GM18870 (cell line): ENCODE data around the gene RAB3GAP2.
"Not testable (repeated sequence)": the region's sequence is repeated elsewhere in the genome, so short reads cannot be mapped to it uniquely, and the experiment has no call there.

Source experiments
- ATAC-seq: cut with Tn5 transposase; IDR thresholded peaks from one replicate; pipeline ENCODE4 v1.9.1; 2021; ENCODE audit warnings: moderate library complexity; ENCODE audit not compliant: unreplicated experiment

RAB3GAP2 gene

DNA sequence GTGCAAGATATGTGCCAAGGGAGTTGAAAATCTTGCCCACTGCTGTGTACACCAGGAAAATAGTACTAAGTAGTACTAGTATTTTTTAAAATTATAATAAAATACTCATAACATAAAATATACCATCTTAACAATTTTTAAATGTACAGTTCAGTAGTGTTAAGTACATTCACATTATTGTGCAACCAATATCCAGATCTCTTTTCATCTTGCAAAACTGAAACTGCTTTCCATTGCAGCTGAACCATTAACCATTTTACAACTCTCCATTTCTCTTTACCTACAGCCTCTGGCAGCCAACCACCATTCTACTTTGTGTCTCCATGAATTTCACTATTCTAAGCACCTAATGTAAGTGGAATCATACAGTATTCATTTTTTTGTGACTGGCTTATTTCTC lies 19.3 kb upstream of the RAB3GAP2 start:
- no peak for ATAC-seq

DNA sequence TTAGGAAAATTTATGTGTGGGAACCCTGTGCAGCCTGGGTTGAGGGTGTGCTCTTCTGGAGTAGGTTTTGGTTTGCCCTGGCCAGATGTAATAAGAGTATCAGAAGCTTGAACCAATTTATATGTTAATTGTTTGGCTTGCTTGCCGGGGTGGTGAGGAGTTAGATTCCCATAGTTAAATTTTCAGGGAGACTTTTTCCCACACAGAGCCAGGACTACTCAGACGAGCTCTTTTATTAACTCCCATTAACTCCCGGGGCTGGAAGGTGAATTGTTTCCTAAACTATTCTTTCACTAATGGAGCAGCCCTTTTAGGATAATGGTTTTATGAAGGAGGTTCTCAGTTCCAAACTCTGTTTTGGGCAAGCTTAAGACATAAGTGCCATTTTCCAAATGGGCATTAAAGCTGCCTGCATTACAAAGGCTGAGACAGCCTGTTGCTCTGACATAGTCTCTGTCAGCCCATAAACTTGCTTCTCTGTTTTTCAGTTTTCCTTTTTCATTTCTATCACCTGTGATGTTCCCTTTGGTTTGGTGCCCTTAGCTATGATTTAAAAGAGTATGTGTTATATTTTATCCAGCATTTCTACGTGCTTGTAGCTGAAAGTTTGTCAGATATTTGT lies 18.0 kb upstream of the RAB3GAP2 start:
- no peak for ATAC-seq

DNA sequence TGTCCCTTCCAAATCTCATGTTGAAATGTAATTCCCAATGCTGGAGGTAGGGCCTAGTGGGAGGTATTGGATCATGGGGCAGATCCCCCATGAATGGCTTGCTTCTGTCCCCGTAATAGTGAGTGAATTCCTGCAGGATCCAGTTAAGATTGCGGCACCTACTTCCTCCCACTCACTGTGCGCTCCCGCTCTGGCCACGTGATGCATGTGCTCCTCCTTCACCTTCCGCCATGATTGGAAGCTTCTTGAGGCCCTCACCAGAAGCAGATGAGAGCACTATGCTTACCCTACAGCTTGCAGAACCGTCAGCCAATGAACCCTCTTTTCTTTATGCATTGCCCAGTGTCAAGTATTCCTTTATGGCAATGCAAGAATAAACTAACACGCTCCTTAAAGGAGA lies 14.9 kb upstream of the RAB3GAP2 start:
- ATAC-seq, result no peak

GRCh38 chr1:220283625-220284024 lies 11.4 kb upstream of the RAB3GAP2 start:
- ATAC-seq, result no peak

DNA sequence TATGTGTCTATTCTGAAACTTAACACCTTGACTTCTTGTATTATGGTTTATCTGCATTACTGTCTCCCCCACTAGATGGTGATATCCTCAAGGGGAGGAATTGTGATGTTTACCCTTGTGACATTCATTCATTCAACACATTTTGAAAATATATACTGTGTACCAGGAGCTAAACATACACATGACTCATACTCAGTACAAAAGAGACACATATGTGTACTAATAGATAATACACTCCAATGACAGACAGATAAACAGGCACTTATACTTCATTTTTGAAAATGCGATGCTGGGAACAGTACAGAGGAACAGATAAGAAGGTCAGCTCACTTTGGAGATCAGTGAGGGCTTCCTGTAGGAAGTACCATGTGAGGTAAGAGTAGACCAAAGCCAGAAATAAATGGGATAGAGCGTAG lies 8.9 kb upstream of the RAB3GAP2 start:
- ATAC-seq, result no peak

DNA sequence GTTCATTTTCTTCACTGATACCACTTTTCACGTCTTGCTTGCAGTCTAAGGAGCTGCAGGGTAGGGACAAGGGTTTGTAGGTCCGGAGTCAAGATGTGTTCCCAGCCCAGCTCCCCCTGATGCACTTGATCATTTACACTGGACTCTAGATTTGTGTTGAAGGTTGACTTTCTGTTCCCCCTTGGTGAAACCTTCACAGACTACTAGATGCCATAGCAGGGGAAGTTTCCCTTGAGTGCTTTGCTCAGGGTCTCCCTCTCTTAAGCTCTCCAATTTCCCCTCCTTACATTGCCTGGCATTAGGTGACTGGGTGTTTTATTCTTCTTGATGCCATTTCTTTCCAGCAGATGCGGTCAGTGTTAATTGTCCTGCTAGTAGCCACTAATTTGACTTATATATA lies 8.0 kb upstream of the RAB3GAP2 start:
- no peak for ATAC-seq

GRCh38 chr1:220278991-220279390 lies 6.7 kb upstream of the RAB3GAP2 start:
- no peak for ATAC-seq

GRCh38 chr1:220275430-220275829 lies 3.2 kb upstream of the RAB3GAP2 start:
- ATAC-seq, result no peak

- no peak for ATAC-seq
These were observed 2.1 kb upstream of the RAB3GAP2 start for GRCh38 chr1:220274251-220274855.

- ATAC-seq, result no peak
These were observed 513 bp upstream of the RAB3GAP2 start for GRCh38 chr1:220272841-220273090.

- ATAC-seq, result no peak
These were observed 577 bp downstream of the RAB3GAP2 start for GRCh38 chr1:220271706-220272046.

DNA sequence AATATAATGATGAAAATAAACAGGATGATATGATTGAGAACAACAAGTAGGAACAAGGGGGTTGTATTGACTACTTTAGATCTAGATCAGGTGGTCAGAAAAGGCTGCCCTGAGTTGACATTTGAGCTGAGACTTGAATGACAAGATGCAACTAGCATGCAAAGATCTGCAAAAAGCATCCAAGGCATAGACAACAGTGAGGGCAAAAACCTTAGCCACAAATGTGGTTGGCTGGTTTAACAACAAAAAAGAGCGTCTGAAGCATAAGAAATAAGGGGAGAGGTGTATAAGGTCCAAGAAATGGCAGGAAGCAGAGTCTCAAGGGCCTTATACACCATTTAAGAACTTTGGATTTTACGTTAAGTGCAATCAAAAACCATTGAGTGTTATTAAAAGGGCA lies 3.2 kb downstream of the RAB3GAP2 start:
- ATAC-seq, result no peak

- no peak for ATAC-seq
These were observed 4.6 kb downstream of the RAB3GAP2 start for GRCh38 chr1:220267630-220268029.

DNA sequence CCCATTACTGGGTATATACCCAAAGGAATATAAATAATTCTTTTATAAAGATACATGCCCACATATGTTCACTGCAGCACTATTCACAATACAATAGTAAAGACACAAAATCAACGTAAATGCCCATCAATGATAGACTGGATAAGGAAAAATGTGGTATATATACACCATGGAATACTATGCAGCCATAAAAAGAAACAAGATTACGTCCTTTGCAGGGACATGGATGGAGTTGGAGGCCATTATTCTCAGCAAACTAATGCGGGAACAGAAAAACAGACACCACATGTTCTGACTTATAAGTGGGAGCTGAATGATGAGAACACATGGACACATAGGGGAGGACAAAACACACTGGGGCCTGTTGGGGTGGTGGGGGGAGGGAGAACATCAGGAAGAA lies 12.0 kb downstream of the RAB3GAP2 start:
- not testable (repeated sequence) for ATAC-seq

DNA sequence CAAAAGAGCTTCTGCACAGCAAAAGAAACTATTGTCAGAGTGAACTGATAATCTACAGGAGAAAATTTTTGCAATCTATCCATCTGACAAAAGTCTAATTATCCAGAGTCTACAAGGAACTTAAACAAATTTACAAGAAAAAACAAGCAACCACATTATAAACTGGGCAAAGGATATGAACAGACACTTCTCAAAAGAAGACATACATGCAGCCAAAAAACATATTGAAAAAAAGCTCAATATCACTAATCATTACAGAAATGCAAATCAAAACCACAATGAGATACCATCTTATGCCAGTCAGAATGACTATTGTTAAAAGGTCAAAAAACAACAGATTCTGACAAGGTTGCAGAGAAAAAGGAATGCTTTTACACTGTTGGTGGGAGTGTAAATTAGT lies 12.5 kb downstream of the RAB3GAP2 start:
- not testable (repeated sequence) for ATAC-seq

DNA sequence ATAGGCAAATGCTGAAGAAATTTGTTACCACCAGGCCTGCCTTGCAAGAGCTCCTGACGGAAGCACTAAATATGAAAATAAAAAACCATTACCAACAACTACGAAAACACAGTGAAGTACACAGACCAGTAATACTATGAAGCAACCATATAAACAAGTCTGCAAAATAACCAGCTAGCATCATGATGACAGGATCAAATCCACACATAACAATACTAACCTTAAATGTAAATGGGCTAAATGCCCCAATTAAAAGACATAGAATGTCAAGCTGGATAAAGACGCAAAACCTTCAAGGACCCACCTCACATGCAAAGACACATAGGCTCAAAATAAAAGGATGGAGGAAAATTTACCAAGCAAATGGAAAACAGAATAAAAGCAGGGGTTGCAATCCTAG lies 16.1 kb downstream of the RAB3GAP2 start:
- not testable (repeated sequence) for ATAC-seq

GRCh38 chr1:220255204-220255603 lies 17.0 kb downstream of the RAB3GAP2 start:
- no peak for ATAC-seq

DNA sequence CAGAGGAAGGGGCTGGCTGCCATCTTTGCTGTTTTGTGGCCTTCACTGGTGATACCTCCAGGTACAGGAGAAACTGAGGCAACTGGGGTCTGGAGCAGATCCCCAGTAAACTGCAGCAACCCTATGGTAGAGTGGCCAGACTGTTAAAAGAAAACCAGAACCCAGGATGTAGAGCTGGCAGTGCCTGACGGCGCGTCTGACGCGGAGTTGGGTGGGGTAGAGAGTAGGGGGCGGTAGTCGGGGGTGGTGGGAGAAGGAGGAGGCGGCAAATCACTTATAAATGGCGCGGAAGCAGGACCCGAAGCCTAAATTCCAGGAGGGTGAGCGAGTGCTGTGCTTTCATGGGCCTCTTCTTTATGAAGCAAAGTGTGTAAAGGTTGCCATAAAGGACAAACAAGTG lies 19.0 kb downstream of the RAB3GAP2 start:
- not testable (repeated sequence) for ATAC-seq

DNA sequence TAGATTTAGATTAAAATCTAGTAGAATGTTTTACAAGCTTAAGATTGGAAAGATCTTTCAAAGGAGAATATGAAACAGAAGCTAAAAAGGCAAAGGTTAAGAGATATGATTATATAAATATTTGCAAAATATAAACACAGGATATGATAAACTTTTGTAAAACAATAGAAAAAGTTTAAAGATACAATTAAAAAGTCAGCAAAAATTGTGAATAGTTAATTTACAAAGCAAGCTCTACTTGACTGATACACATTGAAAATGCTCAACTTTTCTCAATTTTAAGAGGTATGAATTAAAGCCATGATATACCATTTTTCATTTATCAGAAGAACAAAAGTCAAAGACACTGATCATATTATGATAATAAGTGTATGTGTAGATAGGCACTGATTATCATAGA lies 21.0 kb downstream of the RAB3GAP2 start:
- ATAC-seq, result no peak

DNA sequence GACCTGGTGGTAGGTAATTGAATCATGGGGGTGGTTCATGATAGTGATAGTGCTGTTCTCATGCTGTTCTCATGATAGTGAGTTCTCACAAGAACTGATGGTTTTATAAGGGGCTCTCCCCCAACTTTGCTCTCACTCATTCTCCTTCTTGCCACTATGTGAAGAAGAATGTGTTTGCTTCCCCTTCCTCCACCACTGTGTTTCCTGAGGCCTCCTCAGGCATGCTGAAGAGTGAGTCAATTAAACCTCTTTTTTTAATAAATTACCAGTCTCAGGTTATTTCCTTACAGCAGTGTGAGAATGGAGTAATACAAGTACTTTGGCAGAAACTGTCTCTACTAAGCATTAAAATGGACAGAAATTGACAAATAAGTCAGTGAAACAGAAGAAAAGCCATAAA lies 21.6 kb downstream of the RAB3GAP2 start:
- ATAC-seq, result no peak

GRCh38 chr1:220249522-220249921 lies 22.7 kb downstream of the RAB3GAP2 start:
- no peak for ATAC-seq

DNA sequence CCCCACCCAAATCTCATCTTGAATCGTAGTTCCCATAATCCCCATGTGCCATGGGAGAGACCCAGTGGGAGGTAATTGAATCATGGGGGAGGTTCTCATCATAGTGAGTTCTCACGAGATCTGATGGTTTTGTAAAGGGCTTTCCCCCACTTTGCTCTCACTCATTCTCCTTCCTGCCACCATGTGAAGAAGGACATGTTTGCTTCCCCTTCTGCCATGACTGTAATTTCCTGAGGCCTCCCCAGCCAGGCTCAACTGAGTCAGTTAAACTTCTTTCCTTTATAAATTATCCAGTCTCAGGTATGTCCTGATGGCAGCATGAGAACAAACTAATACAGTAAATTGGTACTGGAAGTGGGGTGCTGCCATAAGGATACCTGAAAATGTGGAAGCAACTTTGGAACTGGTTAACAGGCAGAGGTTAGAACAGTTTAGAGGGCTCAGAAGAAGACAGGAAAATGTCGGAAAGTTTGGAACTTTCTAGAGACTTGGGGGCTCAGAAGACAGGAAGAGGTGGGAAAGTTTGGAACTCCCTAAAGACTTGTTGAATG lies 23.5 kb downstream of the RAB3GAP2 start:
- not testable (repeated sequence) for ATAC-seq

DNA sequence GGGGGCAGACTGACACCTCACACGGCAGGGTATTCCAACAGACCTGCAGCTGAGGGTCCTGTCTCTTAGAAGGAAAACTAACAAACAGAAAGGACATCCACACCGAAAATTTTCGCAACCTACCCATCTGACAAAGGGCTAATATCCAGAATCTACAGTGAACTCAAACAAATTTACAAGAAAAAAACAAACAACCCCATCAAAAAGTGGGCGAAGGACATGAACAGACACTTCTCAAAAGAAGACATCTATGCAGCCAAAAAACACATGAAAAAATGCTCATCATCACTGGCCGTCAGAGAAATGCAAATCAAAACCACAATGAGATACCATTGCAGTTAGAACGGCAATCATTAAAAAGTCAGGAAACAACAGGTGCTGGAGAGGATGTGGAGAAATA lies 26.4 kb downstream of the RAB3GAP2 start:
- not testable (repeated sequence) for ATAC-seq
